Thymus (tissue), 11 donors: ENCODE results near the gene STRIP2. TPM values are rescaled to one million over a fixed set of nuclear protein-coding genes. Genes with fewer than 3 reads are reported as not detected.
A peak's percentile ranks its signal among the peaks of the same experiment; 100 is the strongest.

Experiments
- DNase-seq, 9 donors: peaks; one replicate each; pipeline ENCODE4 v3.0.0-alpha.2; 2013; ENCODE audit warnings: low spot score in 9 of 9, low read depth in 6 of 9, missing footprints in 1 of 9
- H3K27ac ChIP-seq, 2 donors: one replicate each; pipeline ENCODE4 v1.5.1; 2013; ENCODE audit warnings: control low read depth in 1 of 2, low read depth in 1 of 2, low read length in 1 of 2, mild to moderate bottlenecking in 1 of 2, moderate library complexity in 1 of 2
- H3K27me3 ChIP-seq, 2 donors: one replicate each; pipeline ENCODE4 v1.5.1; 2013; ENCODE audit warnings: low read length in 1 of 2; ENCODE audit not compliant: control insufficient read depth in 2 of 2, insufficient read depth in 1 of 2
- H3K36me3 ChIP-seq, 2 donors: one replicate each; pipeline ENCODE4 v1.5.1; 2013; ENCODE audit warnings: low read length in 1 of 2, mild to moderate bottlenecking in 1 of 2, moderate library complexity in 1 of 2; ENCODE audit not compliant: control insufficient read depth in 2 of 2, insufficient read depth in 2 of 2
- H3K4me1 ChIP-seq, 2 donors: one replicate each; pipeline ENCODE4 v1.5.1; 2013; ENCODE audit warnings: low read length in 2 of 2; ENCODE audit not compliant: control insufficient read depth in 2 of 2, insufficient read depth in 2 of 2
- H3K4me3 ChIP-seq, 2 donors: one replicate each; pipeline ENCODE4 v1.5.1; 2013; ENCODE audit warnings: low read length in 2 of 2, control low read depth in 1 of 2, mild to moderate bottlenecking in 1 of 2
- H3K9me3 ChIP-seq, 2 donors: one replicate each; pipeline ENCODE4 v1.5.1; 2013; ENCODE audit warnings: low read length in 1 of 2, mild to moderate bottlenecking in 1 of 2; ENCODE audit not compliant: control insufficient read depth in 2 of 2, insufficient read depth in 1 of 2
- WGBS: extraction: QIAGEN DNeasy Blood & Tissue Kit; methylation state at CpG from one replicate; pipeline ENCODE4 v1.1.7; 2013; 5-methylcytosine and 5-hydroxymethylcytosine counted together
- polyA plus RNA-seq: library from polyadenylated mRNA; stranded (reverse); fragments of 200-250 nt; gene quantifications from one replicate; pipeline ENCODE4 v1.2.3, GENCODE V29; 2013
- total RNA-seq: library from RNA; stranded (reverse); fragments of 120-200 nt; gene quantifications from one replicate; pipeline ENCODE4 v1.2.4, GENCODE V29; 2013
- donor health status: healthy.

Gene STRIP2
- total and polyA plus RNA-seq, 2 donors: 1.4 to 1.9 TPM

DNA sequence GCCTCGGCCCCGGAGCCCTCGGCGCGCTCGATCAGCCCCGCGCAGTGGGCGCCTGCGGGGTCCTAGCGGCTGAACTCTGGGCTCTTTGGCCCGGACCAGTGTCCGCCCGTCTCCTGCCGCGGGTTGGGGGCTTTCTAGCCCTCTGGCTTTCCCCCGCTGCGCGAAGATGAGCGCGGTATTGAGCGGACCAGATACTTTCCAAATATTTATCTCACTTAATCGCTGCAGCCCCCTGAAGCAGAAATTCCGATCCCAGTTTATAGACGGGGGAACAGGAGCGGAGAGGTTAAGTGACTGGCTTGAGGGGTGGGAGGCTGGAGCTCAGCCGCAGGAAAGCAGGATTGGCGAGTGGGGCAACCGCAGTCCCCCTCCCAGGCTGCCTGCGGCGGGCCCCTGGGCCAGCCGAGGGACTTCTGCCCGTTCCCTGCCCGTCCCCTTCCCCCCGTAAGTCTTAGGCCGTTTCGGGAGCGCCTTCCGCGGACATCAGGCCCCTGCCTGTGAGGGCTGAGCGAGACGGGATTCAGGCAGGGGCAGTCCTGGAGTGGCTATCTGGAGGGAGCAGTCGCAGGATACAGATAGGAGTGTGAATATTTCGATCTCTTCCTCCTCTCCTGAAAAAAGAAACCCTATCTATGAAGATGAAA, 565 bp downstream of the STRIP2 start:
- Histone ChIP-seq H3K9me3 (no peaks in the 10 kb centered on the region), H3K4me3 (peak overlapping the region; percentile 62 to 77), H3K4me1 (peaks cover 7 to 16% of the 10 kb centered on the region in 2 donors), H3K36me3 (no peaks in the 10 kb centered on the region), H3K27me3 (peaks cover 13 to 40% of the 10 kb centered on the region in 2 donors), H3K27ac (no peak overlapping the region)
- 2% methylated on average over 44 of the region's 44 CpGs for WGBS
- DNase-seq: no peak

DNA sequence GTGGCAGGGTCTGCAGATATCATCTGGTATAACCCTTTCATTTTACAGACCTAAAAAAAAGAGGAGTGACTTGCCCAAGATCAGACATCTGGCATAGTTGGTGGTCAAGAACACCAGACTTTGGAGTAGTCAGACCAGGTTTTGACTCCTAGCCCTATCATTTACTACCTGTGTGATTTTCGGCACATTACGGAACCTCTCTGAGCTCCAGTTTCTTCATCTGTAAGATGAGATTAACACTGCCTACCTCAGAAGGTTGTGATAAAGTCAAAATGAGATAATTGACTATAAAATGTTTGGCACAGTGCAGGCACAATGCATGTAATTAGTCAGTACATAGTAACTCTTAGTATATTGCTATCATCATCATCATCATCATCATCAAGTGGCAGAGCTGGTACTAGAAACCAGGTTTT, 1.2 kb downstream of the STRIP2 start:
- peak overlapping the region in 1 of 2 donors; percentile 77 for H3K4me3 ChIP-seq
- no peak for DNase-seq
- no peak overlapping the region for H3K27ac ChIP-seq
- peaks cover 13 to 40% of the 10 kb centered on the region in 2 donors for H3K27me3 ChIP-seq
- peaks cover 7 to 16% of the 10 kb centered on the region in 2 donors for H3K4me1 ChIP-seq
- no peaks in the 10 kb centered on the region for H3K36me3 ChIP-seq
- H3K9me3 ChIP-seq: no peaks in the 10 kb centered on the region
- WGBS: 96% methylated on average over 2 of the region's 2 CpGs

DNA sequence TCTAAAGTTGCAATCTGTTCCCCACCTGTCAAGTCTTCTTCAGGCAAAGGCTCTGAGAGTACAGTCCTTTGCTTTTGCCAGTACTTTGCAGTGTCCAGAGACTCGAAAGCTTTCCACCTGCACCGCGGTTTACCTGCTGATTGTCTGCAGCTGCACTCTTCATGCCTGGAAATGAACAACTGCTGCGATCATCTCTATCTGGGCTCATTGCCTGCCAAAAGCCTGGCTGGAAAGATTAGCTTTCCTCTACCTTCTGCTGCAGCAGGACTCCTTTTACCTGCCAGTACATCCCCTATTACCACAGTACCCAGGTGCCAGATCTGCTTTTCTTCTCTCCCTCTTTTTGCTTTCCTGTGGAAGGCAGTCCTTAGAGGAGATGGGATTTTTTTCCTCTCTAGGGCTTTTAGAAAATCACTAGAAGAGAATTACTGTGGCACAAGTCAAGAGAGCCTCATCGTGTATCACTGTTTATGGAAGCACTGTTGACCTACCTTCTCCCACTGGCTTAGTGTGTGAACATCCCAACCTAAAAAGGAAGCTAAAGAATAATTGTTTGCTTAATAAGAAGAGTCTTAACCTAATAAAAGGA, 2.2 kb downstream of the STRIP2 start:
- Histone ChIP-seq H3K4me3 (no peak overlapping the region), H3K36me3 (no peaks in the 10 kb centered on the region), H3K4me1 (peaks cover 7 to 16% of the 10 kb centered on the region in 2 donors), H3K27ac (no peak overlapping the region), H3K9me3 (no peaks in the 10 kb centered on the region), H3K27me3 (peaks cover 13 to 40% of the 10 kb centered on the region in 2 donors)
- 93% methylated on average over 5 of the region's 5 CpGs for WGBS
- no peak for DNase-seq

DNA sequence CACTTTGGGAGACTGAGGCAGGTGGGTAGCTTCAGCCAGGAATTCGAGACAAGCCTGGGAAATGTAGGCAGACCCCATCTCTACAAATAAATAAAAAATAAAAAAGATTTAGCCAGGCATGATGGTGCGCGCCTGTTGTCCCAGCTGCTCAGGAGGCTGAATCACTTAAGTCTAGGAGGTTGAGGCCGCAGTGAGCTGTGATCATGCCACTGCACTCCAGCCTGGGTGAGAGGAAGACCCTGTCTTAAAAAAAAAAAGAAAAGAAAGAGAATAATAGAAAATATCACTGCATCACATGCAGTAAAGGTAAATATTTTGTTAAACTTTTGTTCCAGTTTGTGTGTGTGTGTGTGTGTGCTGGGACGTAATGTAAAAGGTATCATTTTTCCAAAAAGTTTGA, 3.0 kb downstream of the STRIP2 start:
- Histone ChIP-seq H3K36me3 (no peaks in the 10 kb centered on the region), H3K27ac (no peak overlapping the region), H3K4me1 (peaks cover 7 to 16% of the 10 kb centered on the region in 2 donors), H3K27me3 (peaks cover 13 to 38% of the 10 kb centered on the region in 2 donors), H3K4me3 (no peak overlapping the region), H3K9me3 (no peaks in the 10 kb centered on the region)
- DNase-seq: no peak
- 97% methylated on average over 5 of the region's 5 CpGs for WGBS

DNA sequence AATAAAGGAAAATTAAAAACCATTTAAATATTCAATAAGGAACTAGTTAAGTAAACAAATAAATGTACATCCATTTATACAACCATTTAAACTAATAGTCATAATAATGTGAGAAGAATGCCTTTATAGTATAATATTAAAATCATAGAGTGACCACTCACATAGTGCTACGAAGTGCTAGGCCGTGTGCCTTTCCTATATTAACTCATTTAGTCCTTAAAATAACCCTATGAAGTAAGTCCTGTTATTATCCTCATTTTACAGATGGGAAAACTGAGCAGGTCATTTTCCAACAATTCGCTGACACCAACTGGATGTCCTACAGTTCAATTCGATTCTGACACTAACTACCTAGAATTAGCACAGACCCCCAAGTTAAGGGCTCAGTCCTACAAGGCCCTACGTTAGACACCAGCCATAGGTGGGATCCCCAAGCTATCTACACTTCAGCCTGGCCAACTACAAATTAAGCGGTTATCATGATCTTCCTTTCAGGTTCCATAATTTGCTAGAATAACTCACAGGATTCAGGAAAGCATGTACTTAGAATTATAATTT, 4.1 kb downstream of the STRIP2 start:
- H3K27ac ChIP-seq: no peak overlapping the region
- WGBS: 98% methylated on average over 6 of the region's 6 CpGs
- no peak overlapping the region for H3K4me3 ChIP-seq
- no peak for DNase-seq
- no peaks in the 10 kb centered on the region for H3K9me3 ChIP-seq
- H3K4me1 ChIP-seq: peaks cover 6 to 14% of the 10 kb centered on the region in 2 donors
- peaks cover 8 to 29% of the 10 kb centered on the region in 2 donors for H3K27me3 ChIP-seq
- no peaks in the 10 kb centered on the region for H3K36me3 ChIP-seq

DNA sequence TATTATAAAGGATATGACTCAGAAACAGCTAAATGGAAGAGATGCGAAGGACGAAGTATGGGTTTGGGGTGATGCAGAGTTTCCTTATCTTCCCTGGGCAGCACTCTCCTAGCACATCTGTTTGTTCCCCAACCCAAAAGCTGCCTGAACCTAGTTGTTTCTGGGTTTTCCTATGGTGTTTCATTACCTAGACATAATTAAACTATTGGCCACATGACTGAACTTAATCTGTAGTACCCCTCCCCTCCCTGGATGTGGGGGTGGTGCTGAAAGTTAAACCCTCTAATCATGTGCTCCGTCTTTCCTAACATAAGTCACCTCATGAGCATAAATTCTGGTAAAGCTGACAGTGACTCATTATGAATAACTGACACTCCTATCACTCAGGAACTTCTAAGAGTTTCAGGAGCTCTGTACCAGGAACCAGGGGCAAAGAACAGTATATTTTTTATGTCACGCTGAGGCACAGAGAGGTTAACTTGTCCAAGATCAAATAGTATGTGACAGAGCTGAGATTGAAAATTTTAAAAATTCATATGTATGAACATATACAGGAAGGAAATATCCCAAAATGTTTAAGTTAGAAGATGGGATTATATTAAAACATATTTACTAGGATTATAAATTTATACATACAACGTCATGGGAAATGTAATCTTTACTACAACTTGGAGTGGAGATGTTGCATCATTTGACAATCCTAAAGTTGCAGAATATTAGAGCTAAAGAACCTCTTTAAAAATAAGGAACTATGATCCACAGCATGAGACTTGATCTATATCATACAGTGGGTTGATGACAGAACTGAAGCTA, 4.8 kb downstream of the STRIP2 start:
- Histone ChIP-seq H3K4me1 (peaks cover 5 to 9% of the 10 kb centered on the region in 2 donors), H3K27ac (no peak overlapping the region), H3K27me3 (peaks cover 8 to 22% of the 10 kb centered on the region in 2 donors), H3K36me3 (no peaks in the 10 kb centered on the region), H3K4me3 (no peak overlapping the region), H3K9me3 (no peaks in the 10 kb centered on the region)
- WGBS: 90% methylated on average over 5 of the region's 5 CpGs
- DNase-seq: no peak

DNA sequence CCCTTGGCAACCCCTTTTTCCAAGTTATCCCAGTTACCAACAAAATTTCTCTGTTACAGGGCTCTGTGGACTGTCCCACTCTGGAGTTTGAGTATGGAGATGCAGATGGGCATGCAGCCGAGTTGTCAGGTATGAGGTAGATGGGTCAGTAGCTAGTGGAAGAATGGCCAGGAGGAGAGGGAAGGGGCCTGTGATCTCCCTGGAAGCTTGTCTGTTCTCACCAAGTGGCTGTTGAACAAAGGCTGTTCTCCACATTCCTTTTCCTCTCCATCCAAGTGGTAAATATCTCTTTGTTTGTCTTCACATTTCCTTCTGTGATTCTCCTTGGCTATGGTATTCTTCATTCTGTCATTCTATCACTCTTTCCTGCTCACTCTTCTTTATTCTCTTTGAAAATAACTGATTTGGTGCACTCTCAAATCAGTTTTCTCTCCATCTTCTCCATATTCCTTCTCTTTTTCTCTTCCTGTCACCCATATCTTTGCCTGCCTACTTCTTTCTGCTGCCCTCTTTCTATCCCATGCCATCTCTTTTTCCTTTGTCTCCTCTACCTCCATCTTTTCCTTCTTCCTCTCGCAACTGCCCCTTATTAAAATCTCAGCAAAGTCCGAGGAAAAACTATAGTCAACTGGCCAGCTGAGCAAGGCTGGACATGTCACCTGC, 5.9 kb downstream of the STRIP2 start:
- Histone ChIP-seq H3K9me3 (no peaks in the 10 kb centered on the region), H3K36me3 (no peaks in the 10 kb centered on the region), H3K27me3 (peaks cover 5 to 13% of the 10 kb centered on the region in 2 donors), H3K4me1 (peaks cover under 1 to 3% of the 10 kb centered on the region in 2 donors), H3K4me3 (no peak overlapping the region), H3K27ac (no peak overlapping the region)
- 94% methylated on average over 3 of the region's 3 CpGs for WGBS
- DNase-seq: no peak

DNA sequence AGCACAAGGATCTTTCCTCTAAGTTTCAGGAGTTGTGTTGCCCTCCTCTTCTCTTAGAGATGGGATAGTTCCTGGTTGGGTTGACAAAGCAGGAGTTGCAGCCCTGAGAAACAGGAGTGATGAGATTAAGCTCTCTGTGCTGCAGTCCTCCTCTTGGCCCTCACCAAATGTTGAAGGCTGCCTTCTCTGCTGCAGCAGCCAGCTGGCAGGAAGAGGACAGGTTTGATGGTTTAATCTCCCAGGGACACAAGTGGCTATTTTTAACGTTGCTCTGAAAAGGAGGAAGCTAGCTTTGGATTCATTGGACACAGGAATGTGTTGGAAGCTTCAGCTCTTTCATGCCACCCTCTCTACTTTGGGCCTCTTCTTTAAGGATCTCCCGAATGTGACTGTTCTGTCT, 9.4 kb downstream of the STRIP2 start:
- Histone ChIP-seq H3K4me1 (no peaks in the 10 kb centered on the region), H3K27ac (no peak overlapping the region), H3K36me3 (no peaks in the 10 kb centered on the region), H3K27me3 (no peaks in the 10 kb centered on the region), H3K4me3 (no peak overlapping the region), H3K9me3 (no peaks in the 10 kb centered on the region)
- no peak for DNase-seq
- WGBS: 48% methylated on average over 2 of the region's 2 CpGs
